OCI-LY7 (cell line): ENCODE measurements around the gene TMEM223. TPM values are rescaled to one million over a fixed set of nuclear protein-coding genes. Genes with fewer than 3 reads are reported as not detected.

ENCODE experiments used
- BruUV-seq: library from RNA; stranded (reverse); fragments of 400-500 nt; replicated peaks from 2 replicates; lab custom pipeline; 2021; lab: Mats Ljungman, UMichigan
- CTCF ChIA-PET: fragments of 300-600 bp; sonication (Branson Sonifier 250); formaldehyde crosslinking; loops from one replicate; lab custom pipeline; 2022; ENCODE audit warnings: antibody characterized with exemption; ENCODE audit not compliant: unreplicated experiment; lab: Charles Lee
- POLR2A ChIA-PET: fragments of 300-600 bp; sonication (Branson Sonifier 250); formaldehyde crosslinking; loops from one replicate; lab custom pipeline; 2022; ENCODE audit warnings: antibody characterized with exemption; lab: Charles Lee
- DNase-seq: peaks from one replicate; pipeline ENCODE4 v3.0.0-alpha.2; 2015; ENCODE audit warnings: low spot score
- H2AFZ ChIP-seq: fragments of 200-600 bp; sonication (generic), shearing (Covaris generic); 2 replicates; pipeline ENCODE4 v1.6.1; 2014; ENCODE audit warnings: mild to moderate bottlenecking, antibody characterized with exemption, low read length, moderate library complexity
- H3K27ac ChIP-seq: fragments of 200-600 bp; sonication (generic); 2 replicates; pipeline ENCODE4 v1.5.1; 2014; ENCODE audit warnings: mixed run types, low read depth, mild to moderate bottlenecking, moderate library complexity, low read length, inconsistent platforms; ENCODE audit not compliant: poor library complexity, severe bottlenecking
- H3K36me3 ChIP-seq: fragments of 200-600 bp; sonication (generic); 2 replicates; pipeline ENCODE4 v1.6.1; 2014; ENCODE audit warnings: mild to moderate bottlenecking, antibody characterized with exemption, low read length, moderate library complexity, mixed read lengths; ENCODE audit not compliant: insufficient read depth
- H3K4me1 ChIP-seq: fragments of 200-600 bp; sonication (generic); 2 replicates; pipeline ENCODE4 v1.5.1; 2014; ENCODE audit warnings: mild to moderate bottlenecking, low read length; ENCODE audit not compliant: insufficient read depth, poor library complexity, severe bottlenecking
- H3K4me2 ChIP-seq: fragments of 200-600 bp; sonication (generic); 2 replicates; pipeline ENCODE4 v1.6.1; 2014; ENCODE audit warnings: mild to moderate bottlenecking, low read length
- H3K4me3 ChIP-seq: fragments of 200-600 bp; sonication (generic); 2 replicates; pipeline ENCODE4 v1.5.1; 2014; ENCODE audit warnings: mild to moderate bottlenecking, low read depth, low read length; ENCODE audit not compliant: poor library complexity, severe bottlenecking
- H3K79me2 ChIP-seq: fragments of 200-600 bp; sonication (generic); 2 replicates; pipeline ENCODE4 v1.6.1; 2016; ENCODE audit warnings: low read depth, mild to moderate bottlenecking, low read length, moderate library complexity, mixed read lengths; ENCODE audit not compliant: insufficient read depth
- H3K9me2 ChIP-seq: fragments of 200-600 bp; sonication (generic); 2 replicates; pipeline ENCODE4 v1.6.1; 2016; ENCODE audit warnings: mild to moderate bottlenecking, low read length, mixed read lengths; ENCODE audit not compliant: insufficient read depth
- H3K9me3 ChIP-seq: fragments of 200-600 bp; sonication (generic); 2 replicates; pipeline ENCODE4 v1.6.1; 2014; ENCODE audit warnings: mild to moderate bottlenecking, mixed run types, low read length, mixed read lengths
- H4K20me1 ChIP-seq: fragments of 200-600 bp; sonication (generic); 2 replicates; pipeline ENCODE4 v1.6.1; 2014; ENCODE audit warnings: mild to moderate bottlenecking, antibody characterized with exemption, low read length, moderate library complexity, mixed read lengths; ENCODE audit not compliant: insufficient read depth
- CTCF ChIP-seq: fragments of 200-600 bp; sonication (generic); conservative IDR thresholded peaks from 2 replicates; pipeline ENCODE4 v1.5.1; 2014; ENCODE audit warnings: mild to moderate bottlenecking, antibody characterized with exemption, low read length, moderate library complexity, mixed read lengths
- EZH2phosphoT487 ChIP-seq: fragments of 200-600 bp; sonication (generic); IDR thresholded peaks from 2 replicates; pipeline ENCODE4 v1.6.1; 2018; ENCODE audit warnings: low read depth, borderline replicate concordance, mild to moderate bottlenecking, mixed run types, antibody characterized with exemption, low read length, moderate library complexity, mixed read lengths
- intact Hi-C: fragments of 100-400 bp; cut with micrococcal nuclease; formaldehyde crosslinking; loops from one replicate; pipeline ENCODE4 v1.10.0; 2022; ENCODE audit not compliant: unreplicated experiment
- total RNA-seq, 2 experiments: library from RNA; depleted of rRNA in 1 of 2; stranded (reverse); fragments of >200 nt in 1 of 2; shearing (Covaris generic) in 1 of 2; gene quantifications; 2 replicates each; pipeline ENCODE4 v1.2.3, GENCODE V29; 2014 to 2022

TMEM223 gene
- total RNA-seq, 2 experiments from 2014 or later: 24.4 to 42.9 TPM

DNA sequence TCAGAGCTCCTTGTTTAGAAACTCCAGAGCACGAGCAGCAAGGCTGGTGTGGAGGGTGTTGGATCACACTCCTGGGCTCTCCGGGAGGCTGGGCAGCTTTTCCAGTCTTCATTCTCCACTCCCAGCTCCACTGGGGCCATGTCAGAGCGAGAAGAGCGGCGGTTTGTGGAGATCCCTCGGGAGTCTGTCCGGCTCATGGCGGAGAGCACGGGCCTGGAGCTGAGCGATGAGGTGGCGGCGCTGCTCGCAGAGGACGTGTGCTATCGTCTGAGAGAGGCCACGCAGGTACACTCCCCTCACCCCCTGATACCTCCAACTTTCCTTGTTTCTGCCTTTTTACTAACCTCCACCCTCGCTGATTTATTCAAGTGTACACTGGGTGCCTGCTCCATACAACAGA, 16.2 kb downstream of the TMEM223 start:
- DNase-seq: no peak
- H2AFZ ChIP-seq: no peak overlapping the region
- BruUV-seq: no TSS peak
- H3K4me3 ChIP-seq: no peak overlapping the region
- no peaks in the 10 kb centered on the region for H4K20me1 ChIP-seq
- H3K4me2 ChIP-seq: no peak overlapping the region
- H3K9me2 ChIP-seq: no peaks in the 10 kb centered on the region
- H3K79me2 ChIP-seq: peaks cover 24% of the 10 kb centered on the region; the same call in 1 of the 2 replicates
- no peak overlapping the region for H3K27ac ChIP-seq
- H3K9me3 ChIP-seq: no peaks in the 10 kb centered on the region
- intact Hi-C loops: no loop called here
- CTCF ChIA-PET: no interaction called here
- peaks cover 39% of the 10 kb centered on the region for H3K36me3 ChIP-seq
- H3K4me1 ChIP-seq: peaks cover 20% of the 10 kb centered on the region
- POLR2A ChIA-PET: interaction anchor here (0.6 to 1.6 kb wide), 2 partner anchors 22 to 1407 kb away, joined by 5 to 6 read pairs; partner anchors contain the start of gene ZBTB3
- no peak for TF ChIP-seq EZH2phosphoT487
- no peak for TF ChIP-seq CTCF

DNA sequence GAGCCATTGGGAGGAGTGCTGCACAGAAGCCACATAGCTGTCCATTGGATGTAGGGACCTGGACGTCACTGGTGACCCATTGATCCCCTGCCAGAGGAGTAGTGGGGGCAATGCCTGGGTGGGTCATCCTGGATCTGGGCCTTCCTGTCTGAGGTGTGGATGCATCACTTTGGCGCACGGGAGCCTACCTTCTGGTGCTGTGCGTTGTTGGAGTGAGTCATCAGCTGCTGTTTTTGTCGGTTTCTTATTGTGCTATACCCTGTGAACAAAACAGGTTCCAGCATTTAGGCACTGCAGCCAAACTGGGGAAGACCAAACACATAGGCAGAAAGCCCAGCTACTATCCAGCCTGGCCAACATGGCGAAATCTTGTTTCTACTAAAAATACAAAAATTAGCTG, 17.4 kb downstream of the TMEM223 start:
- Histone ChIP-seq H3K9me2 (no peaks in the 10 kb centered on the region), H3K4me1 (peaks cover 32% of the 10 kb centered on the region), H3K27ac (no peak overlapping the region), H3K4me2 (no peak overlapping the region), H2AFZ (no peak overlapping the region), H3K4me3 (no peak overlapping the region), H3K79me2 (peaks cover 24% of the 10 kb centered on the region; the same call in 1 of the 2 replicates), H4K20me1 (no peaks in the 10 kb centered on the region), H3K36me3 (peaks cover 34% of the 10 kb centered on the region), H3K9me3 (no peaks in the 10 kb centered on the region)
- BruUV-seq: no TSS peak
- CTCF ChIA-PET: no interaction called here
- TF ChIP-seq EZH2phosphoT487 (no peak), CTCF (no peak)
- POLR2A ChIA-PET: interaction anchor here (0.5 to 1.1 kb wide), 6 partner anchors 18 to 95 kb away, joined by 3 to 8 read pairs (median 4); no protein-coding TSS in a partner anchor
- intact Hi-C loops: loop anchor here (5.0 kb wide), 1 partner anchor 102 kb away; the partner anchor contains the start of genes LBHD1 and UQCC3
- no peak for DNase-seq
